IMR-90 (cell line): Measurements from ENCODE around the gene FBXW5. TPM values are rescaled to one million over a fixed set of nuclear protein-coding genes. Genes with fewer than 3 reads are reported as not detected.

ENCODE experiments used
- ATAC-seq: fragments of 200-7000 bp; cut with Tn5 transposase; 2 replicates; pipeline ENCODE4 v1.9.1; 2020; ENCODE audit warnings: low read depth, mild to moderate bottlenecking, moderate library complexity
- BruUV-seq: library from RNA; stranded (reverse); fragments of 400-500 nt; replicated peaks from 2 replicates; lab custom pipeline; 2021; lab: Mats Ljungman, UMichigan
- CTCF ChIA-PET: fragments of 300-600 bp; formaldehyde crosslinking; extraction: SDS; loops from one replicate; lab custom pipeline; 2021; ENCODE audit warnings: antibody characterized with exemption; lab: Yijun Ruan, JAX
- POLR2A ChIA-PET: fragments of 300-600 bp; sonication (Branson Sonifier 250); formaldehyde crosslinking; loops from one replicate; lab custom pipeline; 2022; ENCODE audit warnings: antibody characterized with exemption; ENCODE audit not compliant: unreplicated experiment; lab: Charles Lee
- DNase-seq: peaks from one replicate; pipeline ENCODE4 v3.0.0; 2013
- H2AFZ ChIP-seq: replicated peaks from 2 replicates; pipeline ENCODE3; 2013; ENCODE audit warnings: low read length, mild to moderate bottlenecking; ENCODE audit not compliant: poor library complexity
- H2AK5ac ChIP-seq: 2 replicates; pipeline ENCODE4 v1.6.1; 2013; ENCODE audit warnings: low read depth, low read length, inconsistent platforms
- H2AK9ac ChIP-seq: replicated peaks from 2 replicates; pipeline ENCODE3; 2013; ENCODE audit warnings: mild to moderate bottlenecking, low read depth, low read length, moderate library complexity; ENCODE audit not compliant: poor library complexity
- H2BK120ac ChIP-seq: 2 replicates; pipeline ENCODE4 v1.6.1; 2013; ENCODE audit warnings: low read depth, low read length, inconsistent platforms
- H2BK15ac ChIP-seq: 3 replicates; pipeline ENCODE4 v1.6.1; 2013; ENCODE audit warnings: low read depth, low read length, inconsistent platforms
- H2BK20ac ChIP-seq: 2 replicates; pipeline ENCODE4 v1.6.1; 2013; ENCODE audit warnings: low read depth, mild to moderate bottlenecking, inconsistent platforms, low read length, moderate library complexity
- H2BK5ac ChIP-seq: 2 replicates; pipeline ENCODE4 v1.6.1; 2013; ENCODE audit warnings: mild to moderate bottlenecking, low read depth, low read length, inconsistent platforms; ENCODE audit not compliant: poor library complexity, severe bottlenecking
- H3K14ac ChIP-seq: replicated peaks from 2 replicates; pipeline ENCODE4 v1.6.1; 2013; ENCODE audit warnings: low read depth, low read length, inconsistent platforms
- H3K18ac ChIP-seq: 2 replicates; pipeline ENCODE4 v1.6.1; 2013; ENCODE audit warnings: low read depth, low read length, control low read depth
- H3K23ac ChIP-seq: 2 replicates; pipeline ENCODE4 v1.6.1; 2013; ENCODE audit warnings: low read depth, low read length, inconsistent platforms
- H3K27ac ChIP-seq: 2 replicates; pipeline ENCODE4 v1.5.1; 2013; ENCODE audit warnings: mild to moderate bottlenecking, control low read depth, low read length; ENCODE audit not compliant: insufficient read depth
- H3K27me3 ChIP-seq: 2 replicates; pipeline ENCODE4 v1.6.1; 2013; ENCODE audit warnings: low read length; ENCODE audit not compliant: control insufficient read depth, insufficient read depth
- H3K36me3 ChIP-seq: 2 replicates; pipeline ENCODE4 v1.6.1; 2013; ENCODE audit warnings: low read length, mixed read lengths; ENCODE audit not compliant: control insufficient read depth, insufficient read depth
- H3K4ac ChIP-seq: 2 replicates; pipeline ENCODE4 v1.6.1; 2013; ENCODE audit warnings: low read depth, low read length, inconsistent platforms
- H3K4me1 ChIP-seq: 2 replicates; pipeline ENCODE4 v1.6.1; 2013; ENCODE audit warnings: low read length, mixed read lengths; ENCODE audit not compliant: control insufficient read depth, insufficient read depth
- H3K4me2 ChIP-seq: 2 replicates; pipeline ENCODE4 v1.6.1; 2013; ENCODE audit warnings: low read depth, mild to moderate bottlenecking, control low read depth, low read length, moderate library complexity
- H3K4me3 ChIP-seq: 2 replicates; pipeline ENCODE4 v1.5.1; 2013; ENCODE audit warnings: low read depth, mild to moderate bottlenecking, control low read depth, low read length, moderate library complexity; ENCODE audit not compliant: insufficient read depth
- H3K56ac ChIP-seq: 2 replicates; pipeline ENCODE4 v1.6.1; 2013; ENCODE audit warnings: low read length, inconsistent platforms; ENCODE audit not compliant: insufficient read depth; ENCODE audit errors: extremely low read depth
- H3K79me1 ChIP-seq, 2 experiments: 2 replicates each; pipeline ENCODE4 v1.6.1; 2013; ENCODE audit warnings: low read length in 2 of 2, inconsistent platforms in 1 of 2, low read depth in 1 of 2
- H3K9ac ChIP-seq: 2 replicates; pipeline ENCODE4 v1.6.1; 2013; ENCODE audit warnings: low read depth, low read length, control low read depth
- H3K9me1 ChIP-seq: 2 replicates; pipeline ENCODE4 v1.6.1; 2013; ENCODE audit warnings: low read length, inconsistent platforms; ENCODE audit not compliant: insufficient read depth
- H3K9me3 ChIP-seq: 2 replicates; pipeline ENCODE4 v1.6.1; 2013; ENCODE audit warnings: low read length; ENCODE audit not compliant: control insufficient read depth, insufficient read depth
- H4K20me1 ChIP-seq: 2 replicates; pipeline ENCODE4 v1.6.1; 2013; ENCODE audit warnings: low read length, inconsistent platforms; ENCODE audit not compliant: insufficient read depth
- H4K5ac ChIP-seq: 2 replicates; pipeline ENCODE4 v1.6.1; 2013; ENCODE audit warnings: mild to moderate bottlenecking, low read depth, low read length, control low read depth
- H4K8ac ChIP-seq, 2 experiments: 2 replicates each; pipeline ENCODE4 v1.6.1; 2013; ENCODE audit warnings: low read depth in 2 of 2, low read length in 2 of 2, control low read depth in 1 of 2, inconsistent platforms in 1 of 2
- H4K91ac ChIP-seq: 2 replicates; pipeline ENCODE4 v1.6.1; 2013; ENCODE audit warnings: low read depth, low read length, inconsistent platforms; ENCODE audit not compliant: insufficient read depth
- BHLHE40 ChIP-seq: fragments of 150-350 bp; IDR thresholded peaks from 2 replicates; pipeline ENCODE4 v1.6.1; 2016; ENCODE audit warnings: mild to moderate bottlenecking, low read depth, low read length
- CEBPB ChIP-seq: IDR thresholded peaks from 2 replicates; pipeline ENCODE4 v1.6.1; 2012; ENCODE audit warnings: low read depth, low read length, improper control_type of control experiment
- CHD1 ChIP-seq: IDR thresholded peaks from 2 replicates; pipeline ENCODE4 v1.6.1; 2012; ENCODE audit warnings: low read depth, low read length, improper control_type of control experiment
- FOS ChIP-seq: fragments of 150-350 bp; IDR thresholded peaks from 2 replicates; pipeline ENCODE4 v1.6.1; 2016; ENCODE audit warnings: low read depth, low read length
- MAFK ChIP-seq: IDR thresholded peaks from 2 replicates; pipeline ENCODE4 v1.6.1; 2012; ENCODE audit warnings: low read depth, low read length, improper control_type of control experiment
- MAZ ChIP-seq: IDR thresholded peaks from 2 replicates; pipeline ENCODE4 v1.6.1; 2012; ENCODE audit warnings: low read depth, mild to moderate bottlenecking, low read length, improper control_type of control experiment, moderate library complexity, borderline replicate concordance
- MXI1 ChIP-seq: IDR thresholded peaks from 2 replicates; pipeline ENCODE4 v1.6.1; 2012; ENCODE audit warnings: low read depth, mild to moderate bottlenecking, low read length, moderate library complexity, borderline replicate concordance
- NFE2L2 ChIP-seq: fragments of 150-350 bp; IDR thresholded peaks from 2 replicates; pipeline ENCODE4 v1.6.1; 2016; ENCODE audit warnings: low read depth, mild to moderate bottlenecking, low read length
- POLR2A ChIP-seq: IDR thresholded peaks from 2 replicates; pipeline ENCODE4 v1.6.1; 2012; ENCODE audit warnings: mild to moderate bottlenecking, low read depth, low read length
- RAD21 ChIP-seq: IDR thresholded peaks from 2 replicates; pipeline ENCODE4 v1.6.1; 2012; ENCODE audit warnings: low read length, improper control_type of control experiment
- RCOR1 ChIP-seq: IDR thresholded peaks from 2 replicates; pipeline ENCODE4 v1.6.1; 2012; ENCODE audit warnings: mild to moderate bottlenecking, low read length, improper control_type of control experiment; ENCODE audit not compliant: insufficient replicate concordance
- RFX5 ChIP-seq: IDR thresholded peaks from 2 replicates; pipeline ENCODE4 v1.8.0; 2012; ENCODE audit warnings: low read depth, mild to moderate bottlenecking, low read length, moderate library complexity
- SMC3 ChIP-seq: fragments of 150-350 bp; IDR thresholded peaks from 2 replicates; pipeline ENCODE4 v1.6.1; 2016; ENCODE audit warnings: low read depth, mild to moderate bottlenecking, antibody characterized with exemption, low read length, moderate library complexity
- WGBS, 2 experiments: methylation state at CpG; one replicate each; pipeline versions ENCODE4 v1.1.5 to v1.1.7; 2013; ENCODE audit warnings: missing lambda C conversion rate in 2 of 2; ENCODE audit not compliant: insufficient read length in 1 of 2; ENCODE audit errors: extremely low coverage in 2 of 2; 5-methylcytosine and 5-hydroxymethylcytosine counted together
- dilution Hi-C: fragments of 300-500 bp; cut with HindIII; formaldehyde crosslinking; loops from one replicate; pipeline ENCODE4 v1.14.3; 2018; ENCODE audit warnings: low sequenced_read_pairs; ENCODE audit not compliant: unreplicated experiment
- in situ Hi-C: fragments of 300-500 bp; cut with MboI; formaldehyde crosslinking; loops from 3 replicates; pipeline ENCODE4 v1.14.3; 2019; ENCODE audit warnings: low sequenced_read_pairs, inconsistent platforms, mixed read lengths
- intact Hi-C: fragments of 100-400 bp; cut with micrococcal nuclease; formaldehyde crosslinking; loops from 2 replicates; pipeline ENCODE4 v1.10.0; 2022
- polyA plus RNA-seq, 3 experiments: library from polyadenylated mRNA; depleted of rRNA; stranded (reverse); fragments of >200 nt; gene quantifications; 2 replicates each; pipeline ENCODE4 v1.2.3, GENCODE V29; 2012; ENCODE audit warnings: low replicate concordance in 1 of 3
- total RNA-seq: library from RNA; depleted of rRNA; stranded (reverse); fragments of >200 nt; gene quantifications from 2 replicates; pipeline ENCODE4 v1.2.3, GENCODE V29; 2012
- TF ChIP-seq, protein P1 (sequence below): fragments of 150-350 bp; IDR thresholded peaks from 2 replicates; pipeline ENCODE4 v1.6.1; 2016; ENCODE audit warnings: low read depth, mild to moderate bottlenecking, low read length, moderate library complexity, borderline replicate concordance
- TF ChIP-seq, protein P2 (sequence below): fragments of 150-350 bp; IDR thresholded peaks from 2 replicates; pipeline ENCODE4 v1.6.1; 2017; ENCODE audit warnings: mild to moderate bottlenecking, antibody characterized with exemption, low read length, low read depth
- TF ChIP-seq, protein P3 (sequence below): conservative IDR thresholded peaks from 2 replicates; pipeline ENCODE4 v1.5.1; 2012; ENCODE audit warnings: mild to moderate bottlenecking, low read depth, low read length, improper control_type of control experiment

Gene FBXW5
- total and polyA plus RNA-seq, 2 of the 4 experiments (the other 2 are of a cell fraction): 65.1 to 80.2 TPM

DNA sequence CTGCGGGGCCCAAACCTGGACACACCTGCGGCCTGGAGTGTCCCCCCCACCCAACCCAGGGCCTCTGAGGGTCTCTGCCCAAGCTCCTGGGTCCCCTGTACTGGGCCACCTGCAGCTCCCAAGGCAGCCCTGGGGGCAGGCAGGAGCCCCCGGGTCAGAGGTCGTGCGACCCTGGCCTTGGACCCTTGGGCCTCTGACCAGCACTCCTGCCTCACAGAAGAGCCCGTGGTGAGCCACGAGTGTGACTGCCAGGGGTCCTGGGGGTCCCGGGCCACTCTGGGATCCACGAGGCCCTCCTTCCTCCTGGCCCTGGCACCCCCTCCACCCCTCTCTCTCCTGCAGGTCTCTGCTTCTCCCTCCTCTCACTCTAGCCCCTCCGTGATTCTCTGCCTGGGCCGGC is 27.8 kb upstream of the FBXW5 start:
- Histone ChIP-seq H2BK15ac (no peak overlapping the region), H4K91ac (no peak overlapping the region), H3K27ac (no peak overlapping the region), H3K9me3 (no peaks in the 10 kb centered on the region), H4K8ac (no peak overlapping the region), H3K23ac (no peak overlapping the region), H4K20me1 (no peaks in the 10 kb centered on the region), H2BK120ac (no peak overlapping the region), H3K9me1 (no peaks in the 10 kb centered on the region), H3K4me1 (peaks cover 5% of the 10 kb centered on the region; the same call in 1 of the 2 replicates), H3K9ac (no peak overlapping the region), H2AK5ac (no peak overlapping the region), H2AFZ (no peak overlapping the region), H2BK5ac (no peak overlapping the region), H2AK9ac (no peak overlapping the region), H3K4me3 (no peak overlapping the region), H3K18ac (no peak overlapping the region), H3K79me1 (no peaks in the 10 kb centered on the region), H3K56ac (no peak overlapping the region), H4K5ac (no peak overlapping the region), H3K14ac (no peak overlapping the region), H3K4me2 (no peak overlapping the region), H2BK20ac (no peak overlapping the region), H3K27me3 (peaks cover 17% of the 10 kb centered on the region; the same call in 1 of the 2 replicates), H3K36me3 (no peaks in the 10 kb centered on the region), H3K4ac (no peak overlapping the region)
- intact Hi-C loops: no loop called here
- dilution Hi-C loops: no loop called here
- CTCF ChIA-PET: no interaction called here
- POLR2A ChIA-PET: no interaction called here
- no TSS peak for BruUV-seq
- no peak for DNase-seq
- WGBS, 2 experiments: 64% methylated on average over 5 of the region's 11 CpGs; no CpG with 5 or more reads in 1 of the 2 experiments
- TF ChIP-seq, protein P1, sequence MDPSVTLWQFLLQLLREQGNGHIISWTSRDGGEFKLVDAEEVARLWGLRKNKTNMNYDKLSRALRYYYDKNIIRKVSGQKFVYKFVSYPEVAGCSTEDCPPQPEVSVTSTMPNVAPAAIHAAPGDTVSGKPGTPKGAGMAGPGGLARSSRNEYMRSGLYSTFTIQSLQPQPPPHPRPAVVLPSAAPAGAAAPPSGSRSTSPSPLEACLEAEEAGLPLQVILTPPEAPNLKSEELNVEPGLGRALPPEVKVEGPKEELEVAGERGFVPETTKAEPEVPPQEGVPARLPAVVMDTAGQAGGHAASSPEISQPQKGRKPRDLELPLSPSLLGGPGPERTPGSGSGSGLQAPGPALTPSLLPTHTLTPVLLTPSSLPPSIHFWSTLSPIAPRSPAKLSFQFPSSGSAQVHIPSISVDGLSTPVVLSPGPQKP: no peak
- TF ChIP-seq CHD1 (no peak), BHLHE40 (no peak), MAZ (no peak), RFX5 (no peak), POLR2A (no peak), MXI1 (no peak), MAFK (no peak), SMC3 (no peak), RAD21 (no peak), FOS (no peak), NFE2L2 (no peak), CEBPB (no peak), RCOR1 (no peak)
- TF ChIP-seq, protein P2, sequence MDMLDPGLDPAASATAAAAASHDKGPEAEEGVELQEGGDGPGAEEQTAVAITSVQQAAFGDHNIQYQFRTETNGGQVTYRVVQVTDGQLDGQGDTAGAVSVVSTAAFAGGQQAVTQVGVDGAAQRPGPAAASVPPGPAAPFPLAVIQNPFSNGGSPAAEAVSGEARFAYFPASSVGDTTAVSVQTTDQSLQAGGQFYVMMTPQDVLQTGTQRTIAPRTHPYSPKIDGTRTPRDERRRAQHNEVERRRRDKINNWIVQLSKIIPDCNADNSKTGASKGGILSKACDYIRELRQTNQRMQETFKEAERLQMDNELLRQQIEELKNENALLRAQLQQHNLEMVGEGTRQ: no peak
- TF ChIP-seq, protein P3, sequence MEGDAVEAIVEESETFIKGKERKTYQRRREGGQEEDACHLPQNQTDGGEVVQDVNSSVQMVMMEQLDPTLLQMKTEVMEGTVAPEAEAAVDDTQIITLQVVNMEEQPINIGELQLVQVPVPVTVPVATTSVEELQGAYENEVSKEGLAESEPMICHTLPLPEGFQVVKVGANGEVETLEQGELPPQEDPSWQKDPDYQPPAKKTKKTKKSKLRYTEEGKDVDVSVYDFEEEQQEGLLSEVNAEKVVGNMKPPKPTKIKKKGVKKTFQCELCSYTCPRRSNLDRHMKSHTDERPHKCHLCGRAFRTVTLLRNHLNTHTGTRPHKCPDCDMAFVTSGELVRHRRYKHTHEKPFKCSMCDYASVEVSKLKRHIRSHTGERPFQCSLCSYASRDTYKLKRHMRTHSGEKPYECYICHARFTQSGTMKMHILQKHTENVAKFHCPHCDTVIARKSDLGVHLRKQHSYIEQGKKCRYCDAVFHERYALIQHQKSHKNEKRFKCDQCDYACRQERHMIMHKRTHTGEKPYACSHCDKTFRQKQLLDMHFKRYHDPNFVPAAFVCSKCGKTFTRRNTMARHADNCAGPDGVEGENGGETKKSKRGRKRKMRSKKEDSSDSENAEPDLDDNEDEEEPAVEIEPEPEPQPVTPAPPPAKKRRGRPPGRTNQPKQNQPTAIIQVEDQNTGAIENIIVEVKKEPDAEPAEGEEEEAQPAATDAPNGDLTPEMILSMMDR: no peak
- no peak for ATAC-seq
- in situ Hi-C loops: no loop called here
